ENCODE data around the gene TET2.

- no peak for TF ChIP-seq POLR2A (IDR thresholded peaks at IDR 0.05)
- TF ChIP-seq CTCF (IDR thresholded peaks at IDR 0.05): no peak
Measured at GRCh38 chr4:105296672-105297071, 150.0 kb downstream of the TET2 start.
